ENCODE data around the gene FAM131C.

- TF ChIP-seq CTCF (IDR thresholded peaks at IDR 0.05; ENCODE audit: low read depth, low read length), result no peak
- TF ChIP-seq EZH2phosphoT487 (IDR thresholded peaks at IDR 0.05; ENCODE audit: low read depth), result no peak
Measured at GRCh38 chr1:16067127-16067768, 6.2 kb downstream of the FAM131C start.

Data from OCI-LY3 (cell line).